K562 (cell line): ENCODE measurements around the gene BCAN. TPM values are rescaled to one million over a fixed set of nuclear protein-coding genes. Genes with fewer than 3 reads are reported as not detected.

ENCODE experiments used
- ATAC-seq: fragments of 200-7000 bp; cut with Tn5 transposase; 3 replicates; pipeline ENCODE4 v1.9.1; 2020; ENCODE audit warnings: moderate library complexity
- BruUV-seq: library from RNA; stranded (reverse); fragments of 400-500 nt; replicated peaks from 2 replicates; lab custom pipeline; 2021; lab: Mats Ljungman, UMichigan
- CTCF ChIA-PET: fragments of 300-600 bp; formaldehyde crosslinking; extraction: SDS; loops from one replicate; lab custom pipeline; 2021; ENCODE audit warnings: low intra/inter-chr PET ratio; lab: Yijun Ruan, JAX
- POLR2A ChIA-PET: fragments of 300-600, 350-650 bp; sonication (Branson Sonifier 250); formaldehyde crosslinking; extraction: SDS; loops from one replicate; lab custom pipeline; 2021; ENCODE audit warnings: antibody characterized with exemption, inconsistent platforms; lab: Yijun Ruan, JAX
- DNase-seq, 4 experiments: peaks; one replicate each; pipeline versions ENCODE4 v3.0.0 to v3.0.0-alpha.2; 2011 to 2018; ENCODE audit warnings: low spot score in 3 of 4, mixed read lengths in 3 of 4; ENCODE audit errors: extremely low read depth in 1 of 4
- FAIRE-seq: peaks from 2 replicates; lab custom pipeline; 2011; peaks lifted over from hg19 to GRCh38; lab: Jason Lieb, UNC
- H2AFZ ChIP-seq: 2 replicates; pipeline ENCODE4 v1.6.0; 2011; ENCODE audit warnings: low read depth, low read length, control low read depth, inconsistent platforms
- H3K27ac ChIP-seq: fragments of 200-600 bp; 3 replicates; pipeline ENCODE4 v1.8.0; 2011; ENCODE audit warnings: low read depth, mild to moderate bottlenecking, control low read depth, inconsistent platforms, low read length, moderate library complexity, mixed read lengths; ENCODE audit errors: extremely low read depth
- H3K27me3 ChIP-seq, 2 experiments: fragments of 300-600 bp in 1 of 2; 2 replicates in 1 of 2; 3 replicates in 1 of 2; pipeline versions ENCODE4 v1.6.0 to v1.8.0; 2011; ENCODE audit warnings: inconsistent platforms in 2 of 2, low read length in 2 of 2, mild to moderate bottlenecking in 1 of 2, mixed read lengths in 1 of 2, moderate library complexity in 1 of 2; ENCODE audit not compliant: control insufficient read depth in 2 of 2, insufficient read depth in 2 of 2
- H3K36me3 ChIP-seq: fragments of 300-600 bp; 3 replicates; pipeline ENCODE4 v1.8.0; 2011; ENCODE audit warnings: mild to moderate bottlenecking, low read length, inconsistent platforms; ENCODE audit not compliant: control insufficient read depth, insufficient read depth
- H3K4me1 ChIP-seq, 2 experiments: fragments of 200-600 bp in 1 of 2; replicated peaks in 1 of 2; 2 replicates in 1 of 2; 3 replicates in 1 of 2; pipeline versions ENCODE4 v1.5.1 to v1.8.0; 2011; ENCODE audit warnings: inconsistent platforms in 2 of 2, low read length in 2 of 2, mild to moderate bottlenecking in 1 of 2, mixed read lengths in 1 of 2, moderate library complexity in 1 of 2; ENCODE audit not compliant: control insufficient read depth in 2 of 2, insufficient read depth in 2 of 2
- H3K4me2 ChIP-seq: 2 replicates; pipeline ENCODE4 v1.6.1; 2011; ENCODE audit warnings: low read length, control low read depth, inconsistent platforms, mixed read lengths; ENCODE audit not compliant: insufficient read depth
- H3K4me3 ChIP-seq: fragments of 200-600 bp; sonication (generic), shearing (Covaris generic); 2 replicates; pipeline ENCODE4 v1.5.1; 2016; ENCODE audit warnings: control low read depth, inconsistent platforms
- H3K79me2 ChIP-seq: fragments of 200-600 bp; 3 replicates; pipeline ENCODE4 v1.8.0; 2011; ENCODE audit warnings: low read length, inconsistent platforms; ENCODE audit not compliant: control insufficient read depth, insufficient read depth
- H3K9ac ChIP-seq, 2 experiments: 2 replicates each; pipeline versions ENCODE4 v1.6.0 to v1.6.1; 2011; ENCODE audit warnings: low read depth in 2 of 2, low read length in 2 of 2, control low read depth in 1 of 2, inconsistent platforms in 1 of 2, mild to moderate bottlenecking in 1 of 2, mixed read lengths in 1 of 2; ENCODE audit not compliant: insufficient read depth in 1 of 2
- H3K9me1 ChIP-seq: one replicate; pipeline ENCODE4 v1.6.0; 2011; ENCODE audit warnings: inconsistent platforms, mild to moderate bottlenecking, low read length, moderate library complexity; ENCODE audit not compliant: control insufficient read depth, insufficient read depth
- H3K9me3 ChIP-seq: replicated peaks from 2 replicates; pipeline ENCODE4 v1.5.1; 2011; ENCODE audit warnings: low read depth, low read length, inconsistent platforms; ENCODE audit not compliant: control insufficient read depth, insufficient read depth
- H4K20me1 ChIP-seq: replicated peaks from 2 replicates; pipeline ENCODE4 v1.6.1; 2011; ENCODE audit warnings: low read length, inconsistent platforms, mixed read lengths; ENCODE audit not compliant: control insufficient read depth, insufficient read depth
- CAMTA2 ChIP-seq: fragments of 250-450 bp; sonication (Bioruptor Pico); conservative IDR thresholded peaks from 2 replicates; pipeline ENCODE4 v1.5.1; 2022
- EGR1 ChIP-seq: fragments of 450-650 bp; conservative IDR thresholded peaks from 2 replicates; pipeline ENCODE4 v1.6.1; 2017; ENCODE audit warnings: mild to moderate bottlenecking
- HMG20A ChIP-seq: fragments of 450-650 bp; formaldehyde crosslinking; conservative IDR thresholded peaks from 2 replicates; pipeline ENCODE4 v1.4.0; 2020; ENCODE audit warnings: mild to moderate bottlenecking, mixed read lengths
- JUND ChIP-seq, 2 experiments: IDR thresholded peaks; 2 replicates in 1 of 2; 3 replicates in 1 of 2; pipeline ENCODE4 v1.6.1; 2011; ENCODE audit warnings: borderline replicate concordance in 2 of 2, low read depth in 2 of 2, low read length in 2 of 2, improper control_type of control experiment in 1 of 2, missing biosample characterization in 1 of 2, missing genetic modification characterization in 1 of 2, missing genetic modification reagents in 1 of 2
- SIRT6 ChIP-seq: IDR thresholded peaks from one replicate; pipeline ENCODE4 v1.6.1; 2012; ENCODE audit warnings: low read depth, mild to moderate bottlenecking, control low read depth, inconsistent platforms, low read length, moderate library complexity
- TRIM24 ChIP-seq, 2 experiments: fragments of 450-650 bp; IDR thresholded peaks; 2 replicates each; pipeline ENCODE4 v1.6.1; 2016
- ZNF551 ChIP-seq: fragments of 250-450 bp; sonication (Bioruptor Pico); IDR thresholded peaks from 2 replicates; pipeline ENCODE4 v1.5.0; 2021; ENCODE audit warnings: mild to moderate bottlenecking, moderate library complexity
- WGBS: fragments of 100-300 bp; shearing (Covaris generic); methylation state at CpG from one replicate; pipeline ENCODE4 v1.1.6; 2016; ENCODE audit warnings: low coverage, mixed read lengths; ENCODE audit not compliant: insufficient coverage; ENCODE audit errors: missing lambda C conversion rate; 5-methylcytosine and 5-hydroxymethylcytosine counted together
- in situ Hi-C: fragments of 300-500 bp; cut with MboI; formaldehyde crosslinking; loops from 4 replicates; pipeline ENCODE4 v1.15.0; 2018; ENCODE audit warnings: inconsistent platforms, mixed read lengths
- intact Hi-C: fragments of 100-400 bp; cut with micrococcal nuclease; formaldehyde crosslinking; loops from 2 replicates; pipeline ENCODE4 v1.14.2; 2022
- polyA plus RNA-seq, 8 experiments: library from polyadenylated mRNA; depleted of rRNA in 4 of 8; stranded (reverse) in 5 of 8; unstranded in 3 of 8; fragments of >200 nt; fragmentation: Nextera tagmentation in 2 of 8; fragmentation: Illumina TruSeq in 1 of 8; extraction: Ambion mirVana in 2 of 8; extraction: Trizol in 1 of 8; gene quantifications; 2 replicates each; pipeline versions ENCODE4 v1.2.1 to v1.2.3, GENCODE V29; 2011 to 2014; ENCODE audit warnings: inconsistent platforms in 1 of 8, missing spikeins in 1 of 8
- total RNA-seq, 7 experiments: library from RNA; depleted of rRNA in 6 of 7; stranded (reverse); fragments of >200 nt in 6 of 7; fragmentation: Illumina TruSeq in 2 of 7; extraction: Trizol in 2 of 7; gene quantifications; 2 replicates each; pipeline versions ENCODE4 v1.2.1 to v1.2.3, GENCODE V29; 2011 to 2021; ENCODE audit warnings: low replicate concordance in 1 of 7
- TF ChIP-seq, protein P1 (sequence below): sonication (generic); formaldehyde crosslinking; IDR thresholded peaks from 2 replicates; pipeline ENCODE4 v1.9.0; 2022; ENCODE audit warnings: mild to moderate bottlenecking, missing genetic modification reagents
- TF ChIP-seq, protein P2 (sequence below), 2 experiments: fragments of 450-650 bp; formaldehyde crosslinking in 1 of 2; IDR thresholded peaks; 2 replicates each; pipeline versions ENCODE4 v1.4.0 to v1.6.1; 2014 to 2020; ENCODE audit warnings: mild to moderate bottlenecking in 2 of 2, borderline replicate concordance in 1 of 2, low read depth in 1 of 2
- TF ChIP-seq, protein P3 (sequence below): sonication (generic); formaldehyde crosslinking; IDR thresholded peaks from 2 replicates; pipeline ENCODE4 v1.8.0; 2022; ENCODE audit warnings: mild to moderate bottlenecking, missing genetic modification reagents

The BCAN gene
- total and polyA plus RNA-seq, 9 of the 15 experiments (the other 6 are each of a cell fraction or from before 2014, with no cell fraction given) = 0.04 to 0.33 (median 0.14) TPM; not detected in 5

DNA sequence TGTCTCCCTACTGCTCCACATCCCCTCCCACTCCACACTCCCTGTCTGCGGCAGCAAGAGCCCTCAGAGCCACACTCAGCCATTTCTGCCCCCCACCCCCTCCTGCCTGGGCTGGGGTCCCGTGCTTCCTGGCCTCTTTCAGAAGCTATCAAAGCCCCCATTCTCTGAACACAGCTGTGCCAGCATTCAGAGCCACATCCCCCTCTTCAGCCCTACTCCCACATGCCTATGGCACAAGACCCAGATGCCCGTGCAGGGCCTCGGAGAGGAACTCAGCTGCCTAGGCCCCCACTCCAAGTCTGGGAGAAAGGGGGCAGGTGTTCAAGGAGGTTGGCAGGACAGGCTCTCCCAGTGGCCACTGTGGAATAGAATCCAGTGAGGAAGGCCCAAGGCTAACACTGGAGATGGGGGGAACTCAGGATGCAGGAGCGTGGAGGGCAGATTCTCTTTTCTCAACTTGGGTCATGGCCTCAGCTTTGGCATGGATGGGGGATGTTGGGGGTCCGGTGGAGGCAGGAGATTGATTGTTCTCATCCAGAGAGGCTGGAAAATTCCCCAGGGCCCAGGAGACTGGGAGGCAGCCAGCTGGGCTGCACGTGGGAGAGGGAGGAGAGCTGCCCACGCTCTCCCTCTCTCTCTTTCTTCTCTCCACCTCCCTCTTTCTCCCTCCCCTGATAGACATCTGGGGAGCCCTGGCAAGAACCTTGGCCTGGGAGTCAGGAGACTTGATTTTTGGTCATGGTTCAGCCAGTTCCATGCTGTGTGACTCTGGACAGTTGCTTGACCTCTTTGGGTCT is 3.5 kb upstream of the BCAN start:
- ChIA-PET POLR2A (interaction anchor here (0.5 to 1.3 kb wide), 6 partner anchors 9 to 967 kb away, joined by 3 to 12 read pairs (median 4); no protein-coding TSS in a partner anchor), CTCF (no interaction called here)
- intact Hi-C loops = no loop called here
- Histone ChIP-seq H3K9me3 (no peaks in the 10 kb centered on the region), H4K20me1 (peaks cover 28% of the 10 kb centered on the region), H3K27ac (no peak overlapping the region), H3K4me3 (no peak overlapping the region), H3K27me3 (peaks cover 7 to 10% of the 10 kb centered on the region in 2 experiments; a peak in 2 of 5 replicates), H3K4me2 (no peak overlapping the region), H3K36me3 (peaks cover 10% of the 10 kb centered on the region; the same call in 2 of the 3 replicates), H3K9ac (peak overlapping the region in 1 of 2 experiments; percentile 38; a peak in 1 of 4 replicates), H2AFZ (no peak overlapping the region), H3K4me1 (peaks cover 0 to 8% of the 10 kb centered on the region in 2 experiments; a peak in 2 of 5 replicates), H3K9me1 (no peaks in the 10 kb centered on the region), H3K79me2 (no peaks in the 10 kb centered on the region)
- in situ Hi-C loops = no loop called here
- DNase-seq (no peak), ATAC-seq (peak; percentile 12; the same call in 2 of the 3 replicates), FAIRE-seq (no peak)
- BruUV-seq = no TSS peak
- 9% methylated on average over 7 of the region's 8 CpGs for WGBS
- no peak for TF ChIP-seq CAMTA2
- TF ChIP-seq, protein P1, sequence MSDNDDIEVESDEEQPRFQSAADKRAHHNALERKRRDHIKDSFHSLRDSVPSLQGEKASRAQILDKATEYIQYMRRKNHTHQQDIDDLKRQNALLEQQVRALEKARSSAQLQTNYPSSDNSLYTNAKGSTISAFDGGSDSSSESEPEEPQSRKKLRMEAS = no peak
- TF ChIP-seq EGR1 = peak; percentile 50
- no peak for TF ChIP-seq HMG20A
- TF ChIP-seq TRIM24 (IDR thresholded peaks at IDR 0.05) = no peak
- no peak for TF ChIP-seq ZNF551 (CRISPR knock-in tag)
- TF ChIP-seq, protein P2, sequence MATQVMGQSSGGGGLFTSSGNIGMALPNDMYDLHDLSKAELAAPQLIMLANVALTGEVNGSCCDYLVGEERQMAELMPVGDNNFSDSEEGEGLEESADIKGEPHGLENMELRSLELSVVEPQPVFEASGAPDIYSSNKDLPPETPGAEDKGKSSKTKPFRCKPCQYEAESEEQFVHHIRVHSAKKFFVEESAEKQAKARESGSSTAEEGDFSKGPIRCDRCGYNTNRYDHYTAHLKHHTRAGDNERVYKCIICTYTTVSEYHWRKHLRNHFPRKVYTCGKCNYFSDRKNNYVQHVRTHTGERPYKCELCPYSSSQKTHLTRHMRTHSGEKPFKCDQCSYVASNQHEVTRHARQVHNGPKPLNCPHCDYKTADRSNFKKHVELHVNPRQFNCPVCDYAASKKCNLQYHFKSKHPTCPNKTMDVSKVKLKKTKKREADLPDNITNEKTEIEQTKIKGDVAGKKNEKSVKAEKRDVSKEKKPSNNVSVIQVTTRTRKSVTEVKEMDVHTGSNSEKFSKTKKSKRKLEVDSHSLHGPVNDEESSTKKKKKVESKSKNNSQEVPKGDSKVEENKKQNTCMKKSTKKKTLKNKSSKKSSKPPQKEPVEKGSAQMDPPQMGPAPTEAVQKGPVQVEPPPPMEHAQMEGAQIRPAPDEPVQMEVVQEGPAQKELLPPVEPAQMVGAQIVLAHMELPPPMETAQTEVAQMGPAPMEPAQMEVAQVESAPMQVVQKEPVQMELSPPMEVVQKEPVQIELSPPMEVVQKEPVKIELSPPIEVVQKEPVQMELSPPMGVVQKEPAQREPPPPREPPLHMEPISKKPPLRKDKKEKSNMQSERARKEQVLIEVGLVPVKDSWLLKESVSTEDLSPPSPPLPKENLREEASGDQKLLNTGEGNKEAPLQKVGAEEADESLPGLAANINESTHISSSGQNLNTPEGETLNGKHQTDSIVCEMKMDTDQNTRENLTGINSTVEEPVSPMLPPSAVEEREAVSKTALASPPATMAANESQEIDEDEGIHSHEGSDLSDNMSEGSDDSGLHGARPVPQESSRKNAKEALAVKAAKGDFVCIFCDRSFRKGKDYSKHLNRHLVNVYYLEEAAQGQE (IDR thresholded peaks at IDR 0.05; ENCODE audit: borderline replicate concordance) = no peak
- TF ChIP-seq, protein P2 (CRISPR knock-in tag; IDR thresholded peaks at IDR 0.05; ENCODE audit: low read depth) = no peak
- TF ChIP-seq SIRT6 = peak; percentile 88
- TF ChIP-seq, protein P3, sequence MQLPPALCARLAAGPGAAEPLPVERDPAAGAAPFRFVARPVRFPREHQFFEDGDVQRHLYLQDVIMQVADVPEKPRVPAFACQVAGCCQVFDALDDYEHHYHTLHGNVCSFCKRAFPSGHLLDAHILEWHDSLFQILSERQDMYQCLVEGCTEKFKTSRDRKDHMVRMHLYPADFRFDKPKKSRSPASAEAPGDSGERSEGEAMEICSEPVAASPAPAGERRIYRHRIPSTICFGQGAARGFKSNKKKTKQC (CRISPR knock-in tag) = no peak
- no peak for TF ChIP-seq JUND (IDR thresholded peaks at IDR 0.05; ENCODE audit: borderline replicate concordance, low read depth, low read length)
- TF ChIP-seq JUND (tag; IDR thresholded peaks at IDR 0.05; ENCODE audit: borderline replicate concordance, low read depth, low read length) = no peak
